Measurements from ENCODE around the gene XRCC5. TPM values are rescaled to one million over a fixed set of nuclear protein-coding genes. Genes with fewer than 3 reads are reported as not detected.
"Not testable (repeated sequence)": the region's sequence is repeated elsewhere in the genome, so short reads cannot be mapped to it uniquely, and the experiment has no call there.

XRCC5 gene
- total RNA-seq, result 272 and 383 TPM in 2 replicates

- DNase-seq, result peak; percentile 97
These were observed at the start of gene XRCC5 for GRCh38 chr2:216108967-216109921. TSS of gene XRCC5 (plus strand) at chr2:216109348. CDS start at chr2:216109437, 89 bp downstream.

- no peak for DNase-seq
These were observed 45.0 kb upstream of the XRCC5 start for GRCh38 chr2:216064014-216064630.

- DNase-seq, result no peak
These were observed 44.5 kb upstream of the XRCC5 start for GRCh38 chr2:216064665-216065064.

- no peak for DNase-seq
These were observed 42.9 kb upstream of the XRCC5 start for GRCh38 chr2:216066230-216066629.

GRCh38 chr2:216069028-216069427 lies 40.1 kb upstream of the XRCC5 start:
- no peak for DNase-seq

- no peak for DNase-seq
These were observed 39.0 kb upstream of the XRCC5 start for GRCh38 chr2:216070195-216070594.

- DNase-seq, result no peak
These were observed 37.9 kb upstream of the XRCC5 start for GRCh38 chr2:216071111-216071851.

GRCh38 chr2:216072473-216072872 lies 36.7 kb upstream of the XRCC5 start:
- no peak for DNase-seq

GRCh38 chr2:216073773-216074172 lies 35.4 kb upstream of the XRCC5 start:
- DNase-seq, result no peak

GRCh38 chr2:216074380-216074779 lies 34.8 kb upstream of the XRCC5 start:
- no peak for DNase-seq

- DNase-seq, result no peak
These were observed 34.4 kb upstream of the XRCC5 start for GRCh38 chr2:216074794-216075193.

GRCh38 chr2:216075510-216076485 lies 33.4 kb upstream of the XRCC5 start:
- no peak for DNase-seq

GRCh38 chr2:216078776-216079175 lies 30.4 kb upstream of the XRCC5 start:
- DNase-seq, result no peak

GRCh38 chr2:216080048-216080447 lies 29.1 kb upstream of the XRCC5 start:
- not testable (repeated sequence) for DNase-seq

- no peak for DNase-seq
These were observed 28.1 kb upstream of the XRCC5 start for GRCh38 chr2:216081012-216081411.

- DNase-seq, result peak; percentile 61
These were observed 27.5 kb upstream of the XRCC5 start, which contains the start of the genes PECR and TMEM169 for GRCh38 chr2:216081487-216082116. TSS of gene PECR (minus strand) at chr2:216081809. CDS start at chr2:216081741, 68 bp downstream. TSS of gene TMEM169 (plus strand) at chr2:216081919. CDS start at chr2:216095964, 14,045 bp downstream.

- peak; percentile 4 for DNase-seq
These were observed 26.9 kb upstream of the XRCC5 start for GRCh38 chr2:216082117-216082711.

- no peak for DNase-seq
These were observed 26.3 kb upstream of the XRCC5 start for GRCh38 chr2:216082805-216083204.

- DNase-seq, result no peak
These were observed 25.5 kb upstream of the XRCC5 start for GRCh38 chr2:216083464-216084281.

- DNase-seq, result no peak
These were observed 24.6 kb upstream of the XRCC5 start for GRCh38 chr2:216084547-216084946.

All from dermis blood vessel endothelial cell (primary cell).